SK-N-SH (cell line): ENCODE results near the gene ALS2CL. TPM values are rescaled to one million over a fixed set of nuclear protein-coding genes. Genes with fewer than 3 reads are reported as not detected.

ENCODE experiments used
- CTCF ChIA-PET: fragments of 300-600, 350-600 bp; formaldehyde crosslinking; extraction: SDS; loops from one replicate; lab custom pipeline; 2021; lab: Yijun Ruan, JAX
- POLR2A ChIA-PET: fragments of 350-600 bp; sonication (Branson Sonifier 250); formaldehyde crosslinking; extraction: SDS; loops from one replicate; lab custom pipeline; 2020; ENCODE audit warnings: antibody characterized with exemption, inconsistent platforms; lab: Yijun Ruan, JAX
- DNase-seq: peaks from one replicate; pipeline ENCODE4 v3.0.0; 2012
- H2AFZ ChIP-seq: fragments of 200-600 bp; sonication (generic); 2 replicates; pipeline ENCODE4 v1.8.1; 2016; ENCODE audit warnings: antibody characterized with exemption, mild to moderate bottlenecking, low read depth
- H3F3A ChIP-seq: fragments of 200-600 bp; sonication (generic); replicated peaks from 2 replicates; pipeline ENCODE3; 2016; ENCODE audit warnings: antibody characterized with exemption, mild to moderate bottlenecking; ENCODE audit not compliant: insufficient read depth
- H3K27ac ChIP-seq, 2 experiments: fragments of 200-500 bp in 1 of 2; fragments of 200-600 bp in 1 of 2; sonication (Bioruptor generic) in 1 of 2; sonication (generic), shearing (Covaris generic) in 1 of 2; 2 replicates each; pipeline versions ENCODE4 v1.5.1 to v1.6.1; 2014 to 2016; ENCODE audit warnings: low read depth in 2 of 2, inconsistent platforms in 1 of 2, low read length in 1 of 2, mild to moderate bottlenecking in 1 of 2, mixed read lengths in 1 of 2
- H3K27me3 ChIP-seq: fragments of 200-600 bp; sonication (generic), shearing (Covaris generic); 2 replicates; pipeline ENCODE4 v1.6.1; 2016; ENCODE audit warnings: mixed run types; ENCODE audit not compliant: insufficient read depth
- H3K36me3 ChIP-seq, 2 experiments: fragments of 200-500 bp in 1 of 2; fragments of 200-600 bp in 1 of 2; sonication (Bioruptor generic) in 1 of 2; sonication (generic) in 1 of 2; replicated peaks in 1 of 2; 2 replicates each; pipeline versions ENCODE3 to v1.5.1; 2014 to 2016; ENCODE audit warnings: low read length in 1 of 2, mild to moderate bottlenecking in 1 of 2; ENCODE audit not compliant: insufficient read depth in 2 of 2, control insufficient read depth in 1 of 2
- H3K4me1 ChIP-seq, 2 experiments: fragments of 200-500 bp in 1 of 2; fragments of 200-600 bp in 1 of 2; sonication (Bioruptor generic) in 1 of 2; sonication (generic), shearing (Covaris generic) in 1 of 2; 2 replicates each; pipeline versions ENCODE4 v1.5.1 to v1.6.1; 2014 to 2016; ENCODE audit warnings: low read depth in 1 of 2, low read length in 1 of 2, mixed run types in 1 of 2; ENCODE audit not compliant: insufficient read depth in 2 of 2, control insufficient read depth in 1 of 2
- H3K4me2 ChIP-seq: fragments of 200-600 bp; sonication (generic), shearing (Covaris generic); 2 replicates; pipeline ENCODE4 v1.6.1; 2017; ENCODE audit warnings: mixed run types
- H3K4me3 ChIP-seq, 2 experiments: fragments of 200-500 bp in 1 of 2; fragments of 200-600 bp in 1 of 2; sonication (Bioruptor generic) in 1 of 2; sonication (generic), shearing (Covaris generic) in 1 of 2; 2 replicates each; pipeline versions ENCODE4 v1.5.1 to v1.8.1; 2014 to 2016; ENCODE audit warnings: low read depth in 2 of 2, inconsistent platforms in 1 of 2, low read length in 1 of 2, mild to moderate bottlenecking in 1 of 2, mixed read lengths in 1 of 2, moderate library complexity in 1 of 2
- H3K79me2 ChIP-seq: fragments of 200-600 bp; sonication (generic); 2 replicates; pipeline ENCODE4 v1.8.1; 2017; ENCODE audit warnings: mild to moderate bottlenecking; ENCODE audit not compliant: insufficient read depth
- H3K9ac ChIP-seq: fragments of 200-600 bp; sonication (generic); 2 replicates; pipeline ENCODE4 v1.6.1; 2017; ENCODE audit warnings: mixed run types
- H3K9me2 ChIP-seq: fragments of 200-600 bp; sonication (generic); 2 replicates; pipeline ENCODE4 v1.6.1; 2017; ENCODE audit warnings: mixed run types
- H3K9me3 ChIP-seq: fragments of 200-600 bp; sonication (generic); 2 replicates; pipeline ENCODE4 v1.6.1; 2017; ENCODE audit warnings: mixed run types, mild to moderate bottlenecking, moderate library complexity
- H4K20me1 ChIP-seq: fragments of 200-600 bp; sonication (generic); 2 replicates; pipeline ENCODE4 v1.6.1; 2017; ENCODE audit warnings: mild to moderate bottlenecking, mixed run types; ENCODE audit not compliant: insufficient read depth
- EP300 ChIP-seq, 2 experiments: IDR thresholded peaks; 2 replicates each; pipeline versions ENCODE4 v1.4.0 to v1.6.1; 2012; ENCODE audit warnings: borderline replicate concordance in 1 of 2, low read depth in 1 of 2, low read length in 1 of 2
- FOSL2 ChIP-seq: IDR thresholded peaks from 2 replicates; pipeline ENCODE4 v1.4.0; 2012; ENCODE audit warnings: low read depth, mild to moderate bottlenecking, moderate library complexity, borderline replicate concordance
- GABPA ChIP-seq: IDR thresholded peaks from 2 replicates; pipeline ENCODE4 v1.4.0; 2012; ENCODE audit warnings: low read depth, mild to moderate bottlenecking
- GATA2 ChIP-seq: sonication (generic); formaldehyde crosslinking; IDR thresholded peaks from 2 replicates; pipeline ENCODE4 v1.5.0; 2020; ENCODE audit warnings: mild to moderate bottlenecking, missing genetic modification reagents
- JUND ChIP-seq: IDR thresholded peaks from 2 replicates; pipeline ENCODE4 v1.4.0; 2012
- MEF2A ChIP-seq: IDR thresholded peaks from 2 replicates; pipeline ENCODE4 v1.4.0; 2012; ENCODE audit warnings: low read depth, borderline replicate concordance
- NFIC ChIP-seq: IDR thresholded peaks from 2 replicates; pipeline ENCODE4 v1.4.0; 2012; ENCODE audit warnings: borderline replicate concordance
- POLR2AphosphoS5 ChIP-seq: IDR thresholded peaks from 2 replicates; pipeline ENCODE4 v1.6.1; 2012; ENCODE audit warnings: low read depth, low read length
- RAD21 ChIP-seq: IDR thresholded peaks from 2 replicates; pipeline ENCODE4 v1.6.1; 2012; ENCODE audit warnings: mild to moderate bottlenecking, low read length
- RFX5 ChIP-seq: IDR thresholded peaks from 2 replicates; pipeline ENCODE4 v1.6.1; 2012; ENCODE audit warnings: mild to moderate bottlenecking, improper control_type of control experiment, low read length
- SIN3A ChIP-seq: IDR thresholded peaks from 2 replicates; pipeline ENCODE4 v1.6.1; 2012; ENCODE audit warnings: low read depth, mild to moderate bottlenecking, low read length, moderate library complexity, borderline replicate concordance
- SMC3 ChIP-seq: IDR thresholded peaks from 2 replicates; pipeline ENCODE4 v1.6.1; 2012; ENCODE audit warnings: low read depth, low read length, improper control_type of control experiment
- TCF12 ChIP-seq: IDR thresholded peaks from 2 replicates; pipeline ENCODE4 v1.4.0; 2012
- TEAD4 ChIP-seq: IDR thresholded peaks from 2 replicates; pipeline ENCODE4 v1.4.0; 2012; ENCODE audit warnings: mild to moderate bottlenecking, borderline replicate concordance; ENCODE audit not compliant: insufficient read depth
- YY1 ChIP-seq: IDR thresholded peaks from 2 replicates; pipeline ENCODE4 v1.4.0; 2012; ENCODE audit warnings: low read depth, mild to moderate bottlenecking
- WGBS: methylation state at CpG from one replicate; pipeline ENCODE4 v1.1.6; 2017; ENCODE audit warnings: low lambda C conversion rate; 5-methylcytosine and 5-hydroxymethylcytosine counted together
- polyA plus RNA-seq, 3 experiments: library from polyadenylated mRNA; depleted of rRNA; stranded (reverse); fragments of >200 nt; gene quantifications; 2 replicates each; pipeline ENCODE4 v1.2.3, GENCODE V29; 2012
- TF ChIP-seq, protein P1 (sequence below): fragments of 200-600 bp; sonication (generic); IDR thresholded peaks from 2 replicates; pipeline ENCODE4 v1.6.1; 2017; ENCODE audit warnings: antibody characterized with exemption, mild to moderate bottlenecking, moderate library complexity
- TF ChIP-seq, protein P2 (sequence below): IDR thresholded peaks from 2 replicates; pipeline ENCODE4 v1.4.0; 2012; ENCODE audit warnings: low read depth, borderline replicate concordance
- TF ChIP-seq, protein P3 (sequence below): IDR thresholded peaks from 2 replicates; pipeline ENCODE4 v1.6.1; 2012; ENCODE audit warnings: mild to moderate bottlenecking, low read depth, low read length, moderate library complexity
- TF ChIP-seq, protein P4 (sequence below): IDR thresholded peaks from 2 replicates; pipeline ENCODE4 v1.4.0; 2012; ENCODE audit warnings: low read depth
- TF ChIP-seq, protein P5 (sequence below): IDR thresholded peaks from 2 replicates; pipeline ENCODE4 v1.4.0; 2012; ENCODE audit warnings: low read depth, borderline replicate concordance

The ALS2CL gene
- polyA plus RNA-seq, 1 of the 3 experiments (the other 2 are of a cell fraction), result 0.18 TPM

GRCh38 chr3:46711760-46712159 is 18.3 kb upstream of the ALS2CL start:
- Histone ChIP-seq H3K27me3 (no peaks in the 10 kb centered on the region), H3K9me3 (no peaks in the 10 kb centered on the region), H3K36me3 (no peaks in the 10 kb centered on the region), H3K27ac (no peak overlapping the region), H3K4me2 (no peak overlapping the region), H3K4me1 (no peaks in the 10 kb centered on the region; a peak in 1 of 4 replicates), H4K20me1 (no peaks in the 10 kb centered on the region), H3F3A (no peaks in the 10 kb centered on the region), H3K4me3 (no peak overlapping the region), H3K9me2 (no peaks in the 10 kb centered on the region), H2AFZ (no peak overlapping the region), H3K9ac (no peak overlapping the region), H3K79me2 (no peaks in the 10 kb centered on the region)
- POLR2A ChIA-PET, result no interaction called here
- DNase-seq, result no peak
- TF ChIP-seq EP300 (IDR thresholded peaks at IDR 0.05; ENCODE audit: borderline replicate concordance in 1 of 2, low read depth in 1 of 2, low read length in 1 of 2) (no peak), RAD21 (no peak), RFX5 (no peak), JUND (no peak), TEAD4 (no peak), TCF12 (no peak), SIN3A (no peak), FOSL2 (no peak), POLR2AphosphoS5 (no peak), GABPA (no peak), MEF2A (no peak), YY1 (no peak), GATA2 (CRISPR knock-in tag) (no peak), SMC3 (no peak), NFIC (no peak)
- TF ChIP-seq, protein P1, sequence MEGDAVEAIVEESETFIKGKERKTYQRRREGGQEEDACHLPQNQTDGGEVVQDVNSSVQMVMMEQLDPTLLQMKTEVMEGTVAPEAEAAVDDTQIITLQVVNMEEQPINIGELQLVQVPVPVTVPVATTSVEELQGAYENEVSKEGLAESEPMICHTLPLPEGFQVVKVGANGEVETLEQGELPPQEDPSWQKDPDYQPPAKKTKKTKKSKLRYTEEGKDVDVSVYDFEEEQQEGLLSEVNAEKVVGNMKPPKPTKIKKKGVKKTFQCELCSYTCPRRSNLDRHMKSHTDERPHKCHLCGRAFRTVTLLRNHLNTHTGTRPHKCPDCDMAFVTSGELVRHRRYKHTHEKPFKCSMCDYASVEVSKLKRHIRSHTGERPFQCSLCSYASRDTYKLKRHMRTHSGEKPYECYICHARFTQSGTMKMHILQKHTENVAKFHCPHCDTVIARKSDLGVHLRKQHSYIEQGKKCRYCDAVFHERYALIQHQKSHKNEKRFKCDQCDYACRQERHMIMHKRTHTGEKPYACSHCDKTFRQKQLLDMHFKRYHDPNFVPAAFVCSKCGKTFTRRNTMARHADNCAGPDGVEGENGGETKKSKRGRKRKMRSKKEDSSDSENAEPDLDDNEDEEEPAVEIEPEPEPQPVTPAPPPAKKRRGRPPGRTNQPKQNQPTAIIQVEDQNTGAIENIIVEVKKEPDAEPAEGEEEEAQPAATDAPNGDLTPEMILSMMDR, result no peak
- TF ChIP-seq, protein P2, sequence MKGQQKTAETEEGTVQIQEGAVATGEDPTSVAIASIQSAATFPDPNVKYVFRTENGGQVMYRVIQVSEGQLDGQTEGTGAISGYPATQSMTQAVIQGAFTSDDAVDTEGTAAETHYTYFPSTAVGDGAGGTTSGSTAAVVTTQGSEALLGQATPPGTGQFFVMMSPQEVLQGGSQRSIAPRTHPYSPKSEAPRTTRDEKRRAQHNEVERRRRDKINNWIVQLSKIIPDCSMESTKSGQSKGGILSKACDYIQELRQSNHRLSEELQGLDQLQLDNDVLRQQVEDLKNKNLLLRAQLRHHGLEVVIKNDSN, result no peak
- TF ChIP-seq, protein P3, sequence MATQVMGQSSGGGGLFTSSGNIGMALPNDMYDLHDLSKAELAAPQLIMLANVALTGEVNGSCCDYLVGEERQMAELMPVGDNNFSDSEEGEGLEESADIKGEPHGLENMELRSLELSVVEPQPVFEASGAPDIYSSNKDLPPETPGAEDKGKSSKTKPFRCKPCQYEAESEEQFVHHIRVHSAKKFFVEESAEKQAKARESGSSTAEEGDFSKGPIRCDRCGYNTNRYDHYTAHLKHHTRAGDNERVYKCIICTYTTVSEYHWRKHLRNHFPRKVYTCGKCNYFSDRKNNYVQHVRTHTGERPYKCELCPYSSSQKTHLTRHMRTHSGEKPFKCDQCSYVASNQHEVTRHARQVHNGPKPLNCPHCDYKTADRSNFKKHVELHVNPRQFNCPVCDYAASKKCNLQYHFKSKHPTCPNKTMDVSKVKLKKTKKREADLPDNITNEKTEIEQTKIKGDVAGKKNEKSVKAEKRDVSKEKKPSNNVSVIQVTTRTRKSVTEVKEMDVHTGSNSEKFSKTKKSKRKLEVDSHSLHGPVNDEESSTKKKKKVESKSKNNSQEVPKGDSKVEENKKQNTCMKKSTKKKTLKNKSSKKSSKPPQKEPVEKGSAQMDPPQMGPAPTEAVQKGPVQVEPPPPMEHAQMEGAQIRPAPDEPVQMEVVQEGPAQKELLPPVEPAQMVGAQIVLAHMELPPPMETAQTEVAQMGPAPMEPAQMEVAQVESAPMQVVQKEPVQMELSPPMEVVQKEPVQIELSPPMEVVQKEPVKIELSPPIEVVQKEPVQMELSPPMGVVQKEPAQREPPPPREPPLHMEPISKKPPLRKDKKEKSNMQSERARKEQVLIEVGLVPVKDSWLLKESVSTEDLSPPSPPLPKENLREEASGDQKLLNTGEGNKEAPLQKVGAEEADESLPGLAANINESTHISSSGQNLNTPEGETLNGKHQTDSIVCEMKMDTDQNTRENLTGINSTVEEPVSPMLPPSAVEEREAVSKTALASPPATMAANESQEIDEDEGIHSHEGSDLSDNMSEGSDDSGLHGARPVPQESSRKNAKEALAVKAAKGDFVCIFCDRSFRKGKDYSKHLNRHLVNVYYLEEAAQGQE, result no peak
- TF ChIP-seq, protein P4, sequence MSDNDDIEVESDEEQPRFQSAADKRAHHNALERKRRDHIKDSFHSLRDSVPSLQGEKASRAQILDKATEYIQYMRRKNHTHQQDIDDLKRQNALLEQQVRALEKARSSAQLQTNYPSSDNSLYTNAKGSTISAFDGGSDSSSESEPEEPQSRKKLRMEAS, result no peak
- TF ChIP-seq, protein P5, sequence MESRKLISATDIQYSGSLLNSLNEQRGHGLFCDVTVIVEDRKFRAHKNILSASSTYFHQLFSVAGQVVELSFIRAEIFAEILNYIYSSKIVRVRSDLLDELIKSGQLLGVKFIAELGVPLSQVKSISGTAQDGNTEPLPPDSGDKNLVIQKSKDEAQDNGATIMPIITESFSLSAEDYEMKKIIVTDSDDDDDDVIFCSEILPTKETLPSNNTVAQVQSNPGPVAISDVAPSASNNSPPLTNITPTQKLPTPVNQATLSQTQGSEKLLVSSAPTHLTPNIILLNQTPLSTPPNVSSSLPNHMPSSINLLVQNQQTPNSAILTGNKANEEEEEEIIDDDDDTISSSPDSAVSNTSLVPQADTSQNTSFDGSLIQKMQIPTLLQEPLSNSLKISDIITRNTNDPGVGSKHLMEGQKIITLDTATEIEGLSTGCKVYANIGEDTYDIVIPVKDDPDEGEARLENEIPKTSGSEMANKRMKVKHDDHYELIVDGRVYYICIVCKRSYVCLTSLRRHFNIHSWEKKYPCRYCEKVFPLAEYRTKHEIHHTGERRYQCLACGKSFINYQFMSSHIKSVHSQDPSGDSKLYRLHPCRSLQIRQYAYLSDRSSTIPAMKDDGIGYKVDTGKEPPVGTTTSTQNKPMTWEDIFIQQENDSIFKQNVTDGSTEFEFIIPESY, result no peak
- CTCF ChIA-PET, result interaction anchor here (1.1 to 2.6 kb wide), 3 partner anchors 134 to 198 kb away, joined by 4 to 10 read pairs (median 9); no protein-coding TSS in a partner anchor
- WGBS, result 66% methylated on average over 6 of the region's 7 CpGs
